HG02884 (cell line): Measurements from ENCODE around the gene ATP10A.

Experiments used
- ATAC-seq: cut with Tn5 transposase; IDR thresholded peaks from one replicate; pipeline ENCODE4 v1.9.1; 2021; ENCODE audit warnings: mild to moderate bottlenecking, moderate library complexity; ENCODE audit not compliant: unreplicated experiment

Gene ATP10A

GRCh38 chr15:25863111-25863967, at the start of gene ATP10A:
Gene ATP10A (minus strand): TSS chr15:25863327. CDS start chr15:25863096, 231 bp downstream.
- ATAC-seq: no peak

GRCh38 chr15:25912035-25912434, 48.9 kb upstream of the ATP10A start:
- no peak for ATAC-seq

GRCh38 chr15:25910832-25911231, 47.7 kb upstream of the ATP10A start:
- ATAC-seq: no peak

GRCh38 chr15:25909806-25910205, 46.7 kb upstream of the ATP10A start:
- ATAC-seq: no peak

- no peak for ATAC-seq
Measured at GRCh38 chr15:25909325-25909724, 46.2 kb upstream of the ATP10A start.

- no peak for ATAC-seq
Measured at GRCh38 chr15:25905140-25905539, 42.0 kb upstream of the ATP10A start.

GRCh38 chr15:25903024-25903581, 40.0 kb upstream of the ATP10A start:
- no peak for ATAC-seq

GRCh38 chr15:25901811-25902605, 38.9 kb upstream of the ATP10A start:
- no peak for ATAC-seq

- ATAC-seq: no peak
Measured at GRCh38 chr15:25900901-25901300, 37.8 kb upstream of the ATP10A start.

- no peak for ATAC-seq
Measured at GRCh38 chr15:25900431-25900830, 37.3 kb upstream of the ATP10A start.

GRCh38 chr15:25899870-25900269, 36.7 kb upstream of the ATP10A start:
- no peak for ATAC-seq

GRCh38 chr15:25897658-25898057, 34.5 kb upstream of the ATP10A start:
- no peak for ATAC-seq

- ATAC-seq: no peak
Measured at GRCh38 chr15:25894371-25894902, 31.3 kb upstream of the ATP10A start.

- no peak for ATAC-seq
Measured at GRCh38 chr15:25893596-25893995, 30.5 kb upstream of the ATP10A start.

GRCh38 chr15:25892126-25892525, 29.0 kb upstream of the ATP10A start:
- ATAC-seq: no peak

GRCh38 chr15:25891081-25891480, 28.0 kb upstream of the ATP10A start:
- ATAC-seq: no peak

- no peak for ATAC-seq
Measured at GRCh38 chr15:25890529-25890928, 27.4 kb upstream of the ATP10A start.

GRCh38 chr15:25887870-25888269, 24.7 kb upstream of the ATP10A start:
- ATAC-seq: no peak

GRCh38 chr15:25886498-25887140, 23.5 kb upstream of the ATP10A start:
- no peak for ATAC-seq

GRCh38 chr15:25884370-25884769, 21.2 kb upstream of the ATP10A start:
- ATAC-seq: no peak
